Mucosa of stomach (tissue), 1 donor: Measurements from ENCODE around the gene STING1.

ENCODE experiments used
- H3K27me3 ChIP-seq: one replicate; pipeline ENCODE4 v1.7.0; 2013; ENCODE audit warnings: mild to moderate bottlenecking, low read length; ENCODE audit not compliant: control insufficient read depth, insufficient read depth
- H3K36me3 ChIP-seq: one replicate; pipeline ENCODE4 v1.7.0; 2013; ENCODE audit warnings: low read length; ENCODE audit not compliant: control insufficient read depth, insufficient read depth
- H3K4me1 ChIP-seq: one replicate; pipeline ENCODE4 v1.7.0; 2013; ENCODE audit warnings: mild to moderate bottlenecking, low read length; ENCODE audit not compliant: control insufficient read depth, insufficient read depth
- H3K4me3 ChIP-seq: one replicate; pipeline ENCODE4 v1.7.0; 2013; ENCODE audit warnings: low read length
- H3K9ac ChIP-seq: one replicate; pipeline ENCODE4 v1.7.0; 2013; ENCODE audit warnings: mild to moderate bottlenecking, low read length, moderate library complexity
- H3K9me3 ChIP-seq: one replicate; pipeline ENCODE4 v1.7.0; 2013; ENCODE audit warnings: mild to moderate bottlenecking, low read length, moderate library complexity; ENCODE audit not compliant: control insufficient read depth
- donor health status: Pancreatic carcinoma.

STING1 gene

DNA sequence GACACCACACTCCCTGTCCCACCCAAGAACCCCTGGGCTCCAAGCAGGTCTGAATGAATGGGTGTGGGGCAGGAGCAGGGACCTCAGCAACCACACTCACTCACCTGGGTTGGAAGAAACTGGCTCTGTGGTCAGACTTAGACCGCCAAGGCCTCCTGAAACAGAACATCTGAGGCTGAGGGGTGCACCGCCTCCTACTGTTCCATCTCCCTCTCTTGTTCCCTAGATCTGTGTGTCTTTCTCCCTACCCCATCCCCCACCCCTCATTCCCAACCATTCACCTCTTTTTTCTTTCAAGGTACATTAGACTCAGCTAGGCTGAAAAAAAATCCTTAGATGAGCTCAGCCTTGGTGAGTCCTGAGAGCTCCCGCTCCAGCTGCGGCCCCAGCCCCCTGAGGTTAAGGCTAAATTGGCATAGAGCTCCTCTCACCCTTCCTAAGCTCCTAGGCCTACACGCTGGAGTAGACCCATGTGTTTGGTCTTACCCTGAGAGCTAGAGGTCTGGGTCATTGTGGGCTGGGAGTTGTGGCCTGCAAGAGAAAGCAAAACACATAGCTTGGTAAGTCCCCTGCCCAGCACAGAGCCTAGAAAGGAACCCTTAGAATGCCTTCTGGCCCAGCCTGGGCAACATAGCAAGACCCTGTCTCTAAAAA lies 24.8 kb downstream of the STING1 start:
- Histone ChIP-seq H3K9me3 (no peaks in the 10 kb centered on the region), H3K4me1 (peaks cover 13% of the 10 kb centered on the region), H3K9ac (no peak overlapping the region), H3K4me3 (no peak overlapping the region), H3K36me3 (no peaks in the 10 kb centered on the region), H3K27me3 (no peaks in the 10 kb centered on the region)

- H3K9me3 ChIP-seq, result no peaks in the 10 kb centered on the region
- H3K27me3 ChIP-seq, result no peaks in the 10 kb centered on the region
- peaks cover 15% of the 10 kb centered on the region for H3K4me1 ChIP-seq
- H3K9ac ChIP-seq, result no peak overlapping the region
- H3K36me3 ChIP-seq, result no peaks in the 10 kb centered on the region
- no peak overlapping the region for H3K4me3 ChIP-seq
These were observed 25.3 kb downstream of the STING1 start for GRCh38 chr5:139457241-139457640.

GRCh38 chr5:139456776-139457175 lies 25.8 kb downstream of the STING1 start:
- Histone ChIP-seq H3K36me3 (no peaks in the 10 kb centered on the region), H3K4me3 (no peak overlapping the region), H3K27me3 (no peaks in the 10 kb centered on the region), H3K9me3 (no peaks in the 10 kb centered on the region), H3K4me1 (peaks cover 18% of the 10 kb centered on the region), H3K9ac (no peak overlapping the region)

DNA sequence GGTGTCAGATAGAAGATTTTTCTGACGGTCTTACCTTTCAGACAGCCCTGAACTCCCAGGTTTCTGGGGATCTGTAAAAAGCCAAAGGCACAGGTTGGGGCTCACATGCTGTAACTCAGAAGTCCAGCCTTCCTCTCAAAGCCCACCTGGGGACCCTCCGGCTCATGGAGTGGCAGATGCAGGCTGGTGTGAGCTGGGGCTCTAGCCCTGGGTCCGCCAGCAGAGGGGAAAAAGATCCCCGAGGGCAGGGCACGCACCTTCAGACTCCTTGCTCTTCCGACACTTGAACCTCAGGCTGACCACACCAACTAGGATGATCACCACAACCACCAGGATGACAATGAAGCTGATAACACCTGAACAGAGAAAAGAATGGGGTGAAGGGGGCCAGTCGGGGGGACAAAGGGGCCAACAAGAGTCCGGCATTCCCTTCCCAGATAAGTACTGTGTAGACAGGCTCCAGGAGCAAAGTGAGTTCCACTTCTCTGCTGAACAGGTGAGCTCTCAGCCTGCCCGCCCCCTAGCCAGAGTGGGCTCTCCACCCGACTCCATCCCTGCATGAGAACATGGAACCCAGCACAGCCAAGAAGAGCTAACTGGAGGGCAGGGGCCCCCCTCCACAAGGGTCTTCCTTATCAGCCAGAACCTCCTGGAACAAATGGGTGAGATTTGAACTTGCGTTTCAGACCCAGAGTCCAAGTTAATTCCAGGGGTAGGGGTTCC lies 27.8 kb downstream of the STING1 start:
- no peaks in the 10 kb centered on the region for H3K9me3 ChIP-seq
- H3K4me3 ChIP-seq, result no peak overlapping the region
- peaks cover 15% of the 10 kb centered on the region for H3K4me1 ChIP-seq
- no peaks in the 10 kb centered on the region for H3K36me3 ChIP-seq
- H3K9ac ChIP-seq, result no peak overlapping the region
- H3K27me3 ChIP-seq, result no peaks in the 10 kb centered on the region

DNA sequence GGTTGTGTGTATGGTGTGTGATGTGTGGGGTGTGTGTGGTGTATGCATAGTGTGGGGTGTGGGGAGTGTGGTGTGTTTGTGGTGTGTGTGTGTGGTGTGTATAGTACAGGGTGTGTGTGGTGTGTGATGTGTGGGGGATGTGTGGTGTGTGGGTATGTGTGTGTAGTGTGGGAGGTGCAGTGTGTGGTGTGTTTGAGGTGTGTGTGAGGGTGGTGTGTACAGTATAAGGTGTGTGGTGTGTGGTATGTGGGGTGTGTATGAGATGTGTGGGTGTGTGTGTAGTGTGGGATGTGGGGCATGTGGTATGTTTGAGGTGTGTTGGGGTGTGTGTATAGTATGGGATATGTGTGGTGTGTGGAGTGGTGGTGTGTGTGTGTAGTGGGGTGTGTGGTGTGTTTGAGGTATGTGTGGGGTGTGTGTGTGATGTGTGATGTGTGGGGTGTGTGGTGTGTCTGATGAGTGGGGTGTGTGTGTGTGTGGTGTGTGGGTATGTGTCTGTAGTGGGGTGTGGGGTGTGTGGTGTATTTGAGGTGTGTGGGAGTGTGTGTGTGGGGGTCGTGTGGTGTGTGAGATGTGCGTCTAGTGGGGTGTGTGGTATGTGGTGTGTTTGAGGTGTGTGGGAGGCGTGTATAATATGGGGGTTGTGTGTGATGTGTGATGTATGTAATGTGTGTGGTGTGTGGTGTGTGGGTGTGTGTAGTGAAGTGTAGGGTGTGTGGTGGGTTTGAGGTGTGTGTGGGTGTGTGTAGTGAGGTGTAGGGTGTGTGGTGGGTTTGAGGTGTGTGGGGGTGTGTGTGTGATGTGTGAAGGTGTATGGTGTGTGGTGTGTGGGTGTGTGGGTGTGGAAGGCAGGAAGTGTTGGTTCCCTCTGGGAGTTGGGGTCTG lies 28.6 kb downstream of the STING1 start:
- Histone ChIP-seq H3K4me3 (no peak overlapping the region), H3K9me3 (no peaks in the 10 kb centered on the region), H3K9ac (no peak overlapping the region), H3K4me1 (peaks cover 6% of the 10 kb centered on the region), H3K36me3 (no peaks in the 10 kb centered on the region), H3K27me3 (no peaks in the 10 kb centered on the region)

DNA sequence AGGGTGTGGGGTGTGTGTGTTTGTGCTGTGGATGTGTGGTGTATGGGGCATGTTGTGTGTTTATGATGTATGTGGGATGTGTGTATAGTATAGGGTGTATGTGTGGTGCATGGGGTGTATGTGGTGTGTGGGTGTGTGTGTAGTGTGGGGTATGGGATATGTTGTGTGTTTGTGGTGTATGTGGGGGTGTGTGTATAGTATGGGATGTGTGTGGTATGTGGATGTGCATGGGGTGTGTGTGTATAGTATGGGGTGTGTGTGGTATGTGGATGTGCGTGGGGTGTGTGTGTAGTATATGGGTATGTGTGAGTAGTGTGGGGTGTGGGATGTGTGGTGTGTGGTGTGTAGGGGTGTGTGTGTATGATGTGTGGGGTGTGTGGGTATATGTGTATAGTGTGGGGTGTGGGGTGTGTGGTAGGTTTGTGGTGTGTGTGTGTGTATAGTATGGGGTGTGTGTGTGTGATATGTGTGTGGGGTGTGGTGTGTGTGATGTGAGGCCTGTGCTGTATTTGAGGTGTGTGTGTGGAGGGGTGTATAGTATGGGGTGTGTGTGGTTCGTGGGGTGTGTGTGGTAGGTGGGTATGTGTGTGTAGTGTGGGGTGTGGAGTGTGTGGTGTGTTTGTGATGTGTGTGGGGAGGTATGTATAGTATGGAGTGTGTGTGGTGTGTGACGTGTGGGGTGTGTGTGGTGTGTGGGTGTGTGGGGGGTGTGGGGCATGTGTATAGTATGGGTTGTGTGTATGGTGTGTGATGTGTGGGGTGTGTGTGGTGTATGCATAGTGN lies 30.5 kb downstream of the STING1 start:
- Histone ChIP-seq H3K4me3 (no peak overlapping the region), H3K36me3 (no peaks in the 10 kb centered on the region), H3K4me1 (peaks cover 5% of the 10 kb centered on the region), H3K9me3 (no peaks in the 10 kb centered on the region), H3K9ac (no peak overlapping the region), H3K27me3 (no peaks in the 10 kb centered on the region)

DNA sequence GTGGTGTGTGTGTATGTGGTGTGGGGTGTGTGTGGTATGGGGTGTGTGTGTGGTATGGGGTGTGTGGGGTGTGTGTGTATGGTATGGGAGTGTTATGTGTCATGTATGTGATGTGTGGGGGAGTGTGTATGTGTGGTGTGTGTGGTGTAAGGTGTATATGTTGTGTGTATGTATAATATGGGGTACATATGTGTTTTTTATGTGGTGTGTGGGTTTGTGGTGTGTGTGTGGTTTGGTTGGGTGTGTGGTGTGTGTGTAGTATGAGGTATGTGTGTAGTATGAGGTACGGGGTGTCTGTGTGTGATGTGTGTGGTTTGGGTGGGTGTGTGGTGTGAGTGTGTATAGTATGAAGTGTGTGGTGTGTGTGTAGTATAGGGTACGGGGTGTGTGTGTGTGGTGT lies 31.4 kb downstream of the STING1 start:
- Histone ChIP-seq H3K9me3 (no peaks in the 10 kb centered on the region), H3K36me3 (no peaks in the 10 kb centered on the region), H3K9ac (no peak overlapping the region), H3K27me3 (no peaks in the 10 kb centered on the region), H3K4me1 (peaks cover 5% of the 10 kb centered on the region), H3K4me3 (no peak overlapping the region)

DNA sequence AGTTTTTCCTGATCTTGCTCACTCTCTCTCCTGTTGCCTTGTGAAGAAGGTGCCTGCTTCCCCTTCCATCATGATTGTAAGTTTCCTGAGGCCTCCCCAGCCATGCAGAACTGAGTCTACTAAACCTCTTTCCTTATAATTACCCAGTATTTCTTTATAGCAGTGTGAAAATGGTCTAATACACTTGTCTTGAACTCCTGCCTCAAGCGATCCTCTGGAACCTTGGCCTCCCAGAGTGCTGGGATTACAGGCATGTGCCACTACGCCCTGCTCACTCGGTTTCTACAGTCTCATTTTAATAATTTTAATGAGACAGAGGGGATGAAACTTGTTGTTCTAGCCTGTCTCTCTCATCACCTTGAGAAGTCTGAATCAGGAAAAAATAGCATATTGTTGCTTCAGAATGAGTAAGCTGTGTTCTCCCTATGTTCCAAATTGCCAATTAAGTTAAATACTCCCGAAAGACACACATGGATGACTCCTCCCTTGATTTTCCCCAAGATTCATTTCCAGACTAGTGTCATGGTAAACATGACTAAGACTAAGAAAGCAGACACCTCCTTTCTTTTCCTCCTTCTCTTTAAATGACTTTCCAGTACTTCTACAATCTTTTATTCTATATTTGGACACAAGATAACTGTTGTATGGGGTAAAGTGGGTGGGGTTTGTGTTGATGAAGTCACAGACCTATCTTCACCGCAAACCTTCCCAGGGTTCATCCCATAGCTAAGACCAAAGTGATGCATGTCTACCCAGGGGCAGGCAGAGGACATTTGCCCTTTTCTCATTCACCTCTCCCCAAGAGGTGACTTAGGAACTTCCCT lies 35.4 kb downstream of the STING1 start:
- Histone ChIP-seq H3K27me3 (no peaks in the 10 kb centered on the region), H3K4me1 (peaks cover 3% of the 10 kb centered on the region), H3K9ac (no peak overlapping the region), H3K4me3 (no peak overlapping the region), H3K9me3 (no peaks in the 10 kb centered on the region), H3K36me3 (no peaks in the 10 kb centered on the region)

- Histone ChIP-seq H3K36me3 (no peaks in the 10 kb centered on the region), H3K9me3 (no peaks in the 10 kb centered on the region), H3K27me3 (no peaks in the 10 kb centered on the region), H3K9ac (no peak overlapping the region), H3K4me1 (no peaks in the 10 kb centered on the region), H3K4me3 (no peak overlapping the region)
These were observed 37.0 kb downstream of the STING1 start for GRCh38 chr5:139445325-139446170.

GRCh38 chr5:139443831-139444453 lies 38.6 kb downstream of the STING1 start:
- no peaks in the 10 kb centered on the region for H3K9me3 ChIP-seq
- H3K4me1 ChIP-seq, result no peaks in the 10 kb centered on the region
- H3K36me3 ChIP-seq, result no peaks in the 10 kb centered on the region
- no peak overlapping the region for H3K9ac ChIP-seq
- H3K27me3 ChIP-seq, result no peaks in the 10 kb centered on the region
- H3K4me3 ChIP-seq, result no peak overlapping the region
